ENCODE data around the gene GTPBP3.

GTPBP3 gene

DNA sequence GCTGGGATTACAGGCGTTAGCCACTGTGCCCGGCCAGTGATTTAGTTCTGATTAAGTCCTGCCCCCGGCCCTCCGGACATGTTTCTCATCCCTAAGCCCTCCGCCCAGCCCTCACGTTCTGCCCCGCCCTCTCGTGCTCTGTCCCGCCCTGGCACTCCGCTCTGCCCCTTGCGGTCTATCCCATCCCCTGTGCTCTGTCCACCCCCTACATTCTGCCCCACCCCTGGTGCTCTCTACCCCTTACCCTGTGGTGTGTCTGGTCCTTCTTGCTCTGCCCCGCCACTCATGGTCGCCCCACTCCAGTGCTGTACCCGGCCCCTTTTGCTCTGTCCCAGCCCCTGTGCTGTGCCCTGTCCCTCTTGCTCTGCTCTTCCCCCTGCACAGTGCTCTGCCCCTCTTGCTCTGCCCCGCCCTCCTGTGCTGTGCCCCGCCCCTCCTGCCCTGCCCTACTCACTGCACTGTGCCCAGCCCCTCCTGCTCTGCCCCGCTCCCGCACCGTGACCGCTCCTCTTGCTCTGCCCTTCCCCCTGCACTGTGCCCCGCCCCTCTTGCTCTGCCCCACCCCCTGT, 3.0 kb downstream of the GTPBP3 start:
- no peak overlapping the region for H4K12ac ChIP-seq (ENCODE audit: low read depth, low read length)
- H3K14ac ChIP-seq (ENCODE audit: low read length): no peak overlapping the region
- H3K4me1 ChIP-seq (ENCODE audit: control insufficient read depth in 1 of 2, insufficient read depth in 2 of 2, low read length in 2 of 2): peaks cover 8 to 10% of the 10 kb centered on the region in 2 experiments
- no peak overlapping the region for H3K27ac ChIP-seq (ENCODE audit: low read depth, low read length)
- H3K4me2 ChIP-seq (ENCODE audit: low read length): no peak overlapping the region
- H3K79me1 ChIP-seq (ENCODE audit: low read length): peaks cover 11% of the 10 kb centered on the region
- no peak overlapping the region for H2BK12ac ChIP-seq (ENCODE audit: low read length)
- no peak overlapping the region for H2AFZ ChIP-seq (ENCODE audit: insufficient read depth, low read length, poor library complexity)
- H4K91ac ChIP-seq (ENCODE audit: low read depth, low read length): no peak overlapping the region
- H3K18ac ChIP-seq (ENCODE audit: low read length): no peak overlapping the region
- H3K27me3 ChIP-seq (ENCODE audit: insufficient read depth, low read length): no peaks in the 10 kb centered on the region
- peaks cover 4 to 5% of the 10 kb centered on the region in 2 experiments for H3K36me3 ChIP-seq (ENCODE audit: control insufficient read depth in 1 of 2, insufficient read depth in 2 of 2, low read length in 2 of 2)
- H4K8ac ChIP-seq (ENCODE audit: low read depth, low read length): no peak overlapping the region
- no peak overlapping the region for H3K23ac ChIP-seq (ENCODE audit: low read length)
- H3K9me3 ChIP-seq (ENCODE audit: insufficient read depth, low read depth, low read length): no peaks in the 10 kb centered on the region
- no peak overlapping the region for H3K9ac ChIP-seq (ENCODE audit: low read length)
- H2BK120ac ChIP-seq (ENCODE audit: insufficient read depth, low read length, poor library complexity): no peak overlapping the region
- no peak overlapping the region for H3K4me3 ChIP-seq (ENCODE audit: low read depth, low read length)
- H3K4ac ChIP-seq (ENCODE audit: low read depth, low read length): no peak overlapping the region
- H2AK5ac ChIP-seq (ENCODE audit: low read length): no peak overlapping the region
- peaks cover 2% of the 10 kb centered on the region for H3K79me2 ChIP-seq (ENCODE audit: control insufficient read depth, insufficient read depth, low read length, poor library complexity)
- H2BK5ac ChIP-seq (ENCODE audit: low read depth, low read length, poor library complexity): no peak overlapping the region
- no CpG with 5 or more reads among the region's 21 CpGs for WGBS (ENCODE audit: extremely low coverage, insufficient coverage, insufficient read length)
- DNase-seq: no peak

DNA sequence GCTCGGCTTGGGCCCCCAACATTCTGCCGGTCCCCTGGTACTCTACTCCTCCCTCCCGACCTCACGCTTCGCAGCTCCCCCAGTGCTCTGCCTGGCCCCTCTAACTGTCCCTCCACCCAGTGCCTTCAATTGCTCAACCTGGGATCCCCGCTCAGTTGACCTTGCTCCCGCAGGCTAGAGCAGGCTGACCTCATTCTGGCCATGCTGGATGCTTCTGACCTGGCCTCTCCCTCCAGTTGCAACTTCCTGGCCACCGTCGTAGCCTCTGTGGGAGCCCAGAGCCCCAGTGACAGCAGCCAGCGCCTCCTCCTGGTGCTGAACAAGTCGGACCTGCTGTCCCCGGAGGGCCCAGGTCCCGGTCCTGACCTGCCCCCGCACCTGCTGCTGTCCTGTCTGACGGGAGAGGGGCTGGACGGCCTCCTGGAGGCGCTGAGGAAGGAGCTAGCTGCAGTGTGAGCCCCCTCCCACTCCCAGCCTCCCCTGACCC, 3.6 kb downstream of the GTPBP3 start:
- Histone ChIP-seq H3K9me3 (ENCODE audit: insufficient read depth, low read depth, low read length) (no peaks in the 10 kb centered on the region), H3K4me2 (ENCODE audit: low read length) (no peak overlapping the region), H2AK5ac (ENCODE audit: low read length) (no peak overlapping the region), H3K27ac (ENCODE audit: low read depth, low read length) (no peak overlapping the region), H3K23ac (ENCODE audit: low read length) (no peak overlapping the region), H4K12ac (ENCODE audit: low read depth, low read length) (no peak overlapping the region), H2AFZ (ENCODE audit: insufficient read depth, low read length, poor library complexity) (no peak overlapping the region), H3K18ac (ENCODE audit: low read length) (no peak overlapping the region), H3K79me1 (ENCODE audit: low read length) (peaks cover 11% of the 10 kb centered on the region), H3K14ac (ENCODE audit: low read length) (no peak overlapping the region), H3K36me3 (ENCODE audit: control insufficient read depth in 1 of 2, insufficient read depth in 2 of 2, low read length in 2 of 2) (peaks cover 4 to 5% of the 10 kb centered on the region in 2 experiments), H4K91ac (ENCODE audit: low read depth, low read length) (no peak overlapping the region), H2BK120ac (ENCODE audit: insufficient read depth, low read length, poor library complexity) (no peak overlapping the region), H2BK12ac (ENCODE audit: low read length) (no peak overlapping the region), H3K9ac (ENCODE audit: low read length) (no peak overlapping the region), H3K79me2 (ENCODE audit: control insufficient read depth, insufficient read depth, low read length, poor library complexity) (peaks cover 2% of the 10 kb centered on the region), H3K27me3 (ENCODE audit: insufficient read depth, low read length) (no peaks in the 10 kb centered on the region), H3K4me3 (ENCODE audit: low read depth, low read length) (no peak overlapping the region), H3K4ac (ENCODE audit: low read depth, low read length) (no peak overlapping the region), H2BK5ac (ENCODE audit: low read depth, low read length, poor library complexity) (no peak overlapping the region), H3K4me1 (ENCODE audit: control insufficient read depth in 1 of 2, insufficient read depth in 2 of 2, low read length in 2 of 2) (peaks cover 8 to 10% of the 10 kb centered on the region in 2 experiments), H4K8ac (ENCODE audit: low read depth, low read length) (no peak overlapping the region)
- no peak for DNase-seq
- no CpG with 5 or more reads among the region's 17 CpGs for WGBS (ENCODE audit: extremely low coverage, insufficient coverage, insufficient read length)

DNA sequence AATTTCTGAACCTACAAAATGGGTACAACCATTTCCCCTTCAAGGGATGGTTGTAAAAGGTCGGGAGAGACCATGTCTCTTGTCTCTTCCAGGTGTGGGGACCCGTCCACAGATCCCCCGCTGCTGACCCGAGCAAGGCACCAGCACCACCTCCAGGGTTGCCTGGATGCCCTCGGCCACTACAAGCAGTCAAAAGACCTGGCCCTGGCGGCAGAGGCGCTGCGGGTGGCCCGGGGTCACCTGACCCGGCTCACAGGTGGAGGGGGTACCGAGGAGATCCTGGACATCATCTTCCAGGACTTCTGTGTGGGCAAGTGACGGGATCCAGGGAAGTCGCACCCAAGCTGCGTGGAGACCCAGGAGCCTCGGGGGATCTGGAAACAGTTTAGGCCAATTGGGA, 4.0 kb downstream of the GTPBP3 start:
- H3K79me1 ChIP-seq (ENCODE audit: low read length): peaks cover 11% of the 10 kb centered on the region
- no peak overlapping the region for H3K27ac ChIP-seq (ENCODE audit: low read depth, low read length)
- peaks cover 4 to 5% of the 10 kb centered on the region in 2 experiments for H3K36me3 ChIP-seq (ENCODE audit: control insufficient read depth in 1 of 2, insufficient read depth in 2 of 2, low read length in 2 of 2)
- no peak overlapping the region for H3K23ac ChIP-seq (ENCODE audit: low read length)
- H3K14ac ChIP-seq (ENCODE audit: low read length): no peak overlapping the region
- no peak overlapping the region for H2BK12ac ChIP-seq (ENCODE audit: low read length)
- no peak overlapping the region for H3K18ac ChIP-seq (ENCODE audit: low read length)
- no peaks in the 10 kb centered on the region for H3K27me3 ChIP-seq (ENCODE audit: insufficient read depth, low read length)
- H3K4me1 ChIP-seq (ENCODE audit: control insufficient read depth in 1 of 2, insufficient read depth in 2 of 2, low read length in 2 of 2): peaks cover 8 to 10% of the 10 kb centered on the region in 2 experiments
- H3K9me3 ChIP-seq (ENCODE audit: insufficient read depth, low read depth, low read length): no peaks in the 10 kb centered on the region
- H3K9ac ChIP-seq (ENCODE audit: low read length): no peak overlapping the region
- no peak overlapping the region for H4K8ac ChIP-seq (ENCODE audit: low read depth, low read length)
- no peak overlapping the region for H2BK5ac ChIP-seq (ENCODE audit: low read depth, low read length, poor library complexity)
- WGBS (ENCODE audit: extremely low coverage, insufficient coverage, insufficient read length): no CpG with 5 or more reads among the region's 15 CpGs
- no peak overlapping the region for H4K12ac ChIP-seq (ENCODE audit: low read depth, low read length)
- DNase-seq: no peak
- no peak overlapping the region for H2AFZ ChIP-seq (ENCODE audit: insufficient read depth, low read length, poor library complexity)
- no peak overlapping the region for H2BK120ac ChIP-seq (ENCODE audit: insufficient read depth, low read length, poor library complexity)
- H3K4ac ChIP-seq (ENCODE audit: low read depth, low read length): no peak overlapping the region
- H3K4me2 ChIP-seq (ENCODE audit: low read length): no peak overlapping the region
- H2AK5ac ChIP-seq (ENCODE audit: low read length): no peak overlapping the region
- H3K79me2 ChIP-seq (ENCODE audit: control insufficient read depth, insufficient read depth, low read length, poor library complexity): peaks cover 2% of the 10 kb centered on the region
- H4K91ac ChIP-seq (ENCODE audit: low read depth, low read length): no peak overlapping the region
- no peak overlapping the region for H3K4me3 ChIP-seq (ENCODE audit: low read depth, low read length)

DNA sequence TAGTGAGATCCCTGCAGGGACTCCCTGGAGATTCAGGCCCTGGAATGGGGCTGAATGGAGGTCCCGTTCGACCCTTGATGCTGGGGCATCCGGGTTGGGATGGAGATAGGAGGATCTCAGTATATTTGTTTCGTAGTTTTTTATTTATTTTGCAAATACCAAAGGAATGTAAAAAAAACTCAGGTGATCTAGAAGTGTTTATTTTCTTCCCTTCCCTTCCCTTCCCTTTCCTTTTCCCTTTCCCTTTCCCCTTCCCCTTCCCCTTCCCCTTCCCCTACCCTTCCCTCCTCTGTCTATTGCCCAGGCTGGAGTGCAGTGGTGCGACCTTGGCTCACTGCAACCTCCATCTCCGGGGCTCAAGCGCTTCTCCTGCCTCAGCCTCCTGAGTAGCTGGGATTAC, 4.5 kb downstream of the GTPBP3 start:
- peaks cover 8 to 10% of the 10 kb centered on the region in 2 experiments for H3K4me1 ChIP-seq (ENCODE audit: control insufficient read depth in 1 of 2, insufficient read depth in 2 of 2, low read length in 2 of 2)
- no peak overlapping the region for H3K23ac ChIP-seq (ENCODE audit: low read length)
- H2AK5ac ChIP-seq (ENCODE audit: low read length): no peak overlapping the region
- H3K27ac ChIP-seq (ENCODE audit: low read depth, low read length): no peak overlapping the region
- H3K4ac ChIP-seq (ENCODE audit: low read depth, low read length): no peak overlapping the region
- no peaks in the 10 kb centered on the region for H3K9me3 ChIP-seq (ENCODE audit: insufficient read depth, low read depth, low read length)
- peaks cover 4 to 5% of the 10 kb centered on the region in 2 experiments for H3K36me3 ChIP-seq (ENCODE audit: control insufficient read depth in 1 of 2, insufficient read depth in 2 of 2, low read length in 2 of 2)
- DNase-seq: no peak
- H2BK12ac ChIP-seq (ENCODE audit: low read length): no peak overlapping the region
- no CpG with 5 or more reads among the region's 7 CpGs for WGBS (ENCODE audit: extremely low coverage, insufficient coverage, insufficient read length)
- no peak overlapping the region for H4K12ac ChIP-seq (ENCODE audit: low read depth, low read length)
- no peaks in the 10 kb centered on the region for H3K27me3 ChIP-seq (ENCODE audit: insufficient read depth, low read length)
- no peak overlapping the region for H2BK5ac ChIP-seq (ENCODE audit: low read depth, low read length, poor library complexity)
- peaks cover 2% of the 10 kb centered on the region for H3K79me2 ChIP-seq (ENCODE audit: control insufficient read depth, insufficient read depth, low read length, poor library complexity)
- no peak overlapping the region for H3K4me2 ChIP-seq (ENCODE audit: low read length)
- no peak overlapping the region for H3K4me3 ChIP-seq (ENCODE audit: low read depth, low read length)
- H4K91ac ChIP-seq (ENCODE audit: low read depth, low read length): no peak overlapping the region
- peaks cover 7% of the 10 kb centered on the region for H3K79me1 ChIP-seq (ENCODE audit: low read length)
- H2AFZ ChIP-seq (ENCODE audit: insufficient read depth, low read length, poor library complexity): no peak overlapping the region
- H3K9ac ChIP-seq (ENCODE audit: low read length): no peak overlapping the region
- H4K8ac ChIP-seq (ENCODE audit: low read depth, low read length): no peak overlapping the region
- no peak overlapping the region for H3K14ac ChIP-seq (ENCODE audit: low read length)
- no peak overlapping the region for H3K18ac ChIP-seq (ENCODE audit: low read length)
- no peak overlapping the region for H2BK120ac ChIP-seq (ENCODE audit: insufficient read depth, low read length, poor library complexity)
